ENCODE data around the gene GOLGA2.

GOLGA2 gene

DNA sequence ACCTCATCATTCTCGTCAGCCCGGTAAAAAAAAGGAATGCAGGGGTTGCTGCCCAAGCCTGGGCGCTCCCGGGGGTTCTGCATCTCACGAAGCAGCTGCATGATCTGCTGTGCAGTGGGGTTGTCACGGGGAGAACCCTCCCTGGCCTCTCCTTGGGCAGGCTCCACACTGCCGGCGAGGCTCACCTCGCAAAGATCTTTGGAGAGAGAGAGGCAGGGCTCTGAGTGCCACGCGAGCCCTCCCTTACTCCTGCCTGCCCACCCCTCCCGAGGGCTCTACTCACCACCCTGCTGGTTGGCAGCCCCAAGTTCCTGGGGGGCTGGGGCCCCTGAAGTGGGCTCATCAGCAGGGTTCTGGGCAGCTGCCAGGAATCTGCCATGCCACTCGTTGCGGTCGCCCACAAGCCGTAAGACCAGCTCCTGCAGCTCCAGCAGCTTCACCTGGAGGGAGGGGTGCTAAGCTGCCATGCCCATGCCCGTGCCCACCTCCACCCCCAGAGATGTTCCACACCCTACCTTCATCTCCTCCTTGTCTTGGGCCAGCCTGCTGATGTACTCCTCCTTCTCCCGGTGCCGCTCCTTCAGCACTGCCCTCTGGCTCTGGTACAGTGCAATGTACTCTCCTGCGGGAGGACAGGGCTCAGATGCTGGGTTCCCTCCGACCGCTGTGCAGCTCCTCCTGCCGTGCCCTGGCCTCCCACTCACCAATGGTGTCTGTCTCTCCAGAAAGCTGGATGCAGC lies 18.6 kb downstream of the GOLGA2 start:
- DNase-seq (ENCODE audit: low read depth, low spot score), result no peak

DNA sequence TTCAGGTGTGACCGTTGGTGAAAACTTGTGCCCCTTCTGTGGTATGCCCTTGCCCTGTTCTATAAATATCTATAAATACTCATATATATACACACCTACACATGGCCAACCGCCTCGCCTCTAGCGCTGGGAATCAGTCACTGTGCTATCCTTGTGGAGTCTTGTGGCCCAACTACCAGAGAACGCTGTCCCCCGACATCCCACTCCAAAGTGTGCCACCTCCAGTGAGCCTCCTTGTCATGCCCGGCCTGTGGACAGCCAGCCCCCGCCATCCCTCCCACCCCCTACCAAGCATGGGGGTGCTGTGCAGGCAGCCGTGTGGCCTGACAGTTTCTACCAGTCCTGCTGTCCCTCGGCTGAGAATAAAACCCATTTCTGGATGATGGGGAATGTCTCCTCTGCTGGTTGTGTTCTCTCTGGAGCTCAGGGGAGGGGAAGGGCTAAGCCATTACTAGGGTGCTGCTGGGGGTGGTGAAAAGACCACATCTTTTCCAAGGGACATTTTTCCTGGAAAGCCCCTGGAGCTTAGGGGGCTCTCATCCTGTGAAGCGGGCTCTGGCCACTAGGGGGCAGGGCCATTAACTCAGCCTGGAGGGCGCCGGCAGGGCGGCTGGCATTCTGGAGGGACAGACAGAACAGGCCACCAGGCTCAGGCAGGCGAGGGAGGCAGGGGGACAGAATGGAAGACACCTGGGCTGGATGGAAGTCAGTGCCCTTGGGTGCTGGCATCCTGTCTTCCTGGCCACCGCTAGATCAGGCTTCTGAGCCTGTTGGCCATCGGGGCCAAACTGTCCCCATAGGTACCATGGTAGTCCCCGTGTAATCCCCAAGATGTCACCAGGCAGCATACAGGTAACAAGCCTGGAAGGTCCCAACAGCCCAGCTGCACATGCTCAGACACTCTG lies 20.7 kb downstream of the GOLGA2 start:
- no peak for DNase-seq (ENCODE audit: low read depth, low spot score)

DNA sequence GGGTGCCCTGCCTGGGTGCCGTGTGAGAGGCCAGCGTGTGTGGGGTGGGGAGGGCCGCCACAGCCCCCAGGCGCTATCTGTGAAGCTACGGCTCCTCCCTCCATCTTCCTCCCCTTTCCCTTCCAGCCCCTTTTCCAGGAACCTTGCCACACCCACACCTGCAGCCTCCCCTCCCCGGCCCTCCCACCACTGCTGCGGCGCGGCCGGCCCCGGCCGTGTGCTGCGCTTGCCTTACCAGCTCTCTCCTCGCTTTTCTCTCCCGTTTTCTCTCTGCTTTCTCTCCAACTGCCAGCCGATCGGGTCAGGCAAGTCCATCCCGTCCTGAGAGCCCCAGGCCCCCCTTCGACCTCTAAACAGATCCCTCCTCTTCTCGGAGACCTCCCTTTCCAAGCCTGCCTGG lies 21.4 kb downstream of the GOLGA2 start:
- DNase-seq (ENCODE audit: low read depth, low spot score), result no peak

DNA sequence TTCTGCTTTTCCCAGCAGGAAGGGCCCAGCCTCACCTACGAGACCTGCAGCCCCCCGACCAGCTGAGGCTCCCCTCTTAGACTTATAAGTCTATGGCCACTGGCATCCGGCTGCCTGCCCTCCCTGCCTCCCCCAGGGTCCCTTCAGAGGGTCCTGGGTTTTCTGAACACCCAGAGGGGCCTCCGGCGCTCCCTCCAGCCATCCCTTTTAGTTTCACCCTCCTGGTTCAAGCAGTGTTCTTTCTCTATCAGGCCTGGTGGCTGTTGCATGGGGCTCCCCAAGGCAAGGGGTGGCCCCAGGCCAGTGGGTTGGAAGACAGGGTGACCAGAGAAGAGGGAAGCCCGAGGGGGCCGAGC lies 21.8 kb downstream of the GOLGA2 start:
- no peak for DNase-seq (ENCODE audit: low read depth, low spot score)

DNA sequence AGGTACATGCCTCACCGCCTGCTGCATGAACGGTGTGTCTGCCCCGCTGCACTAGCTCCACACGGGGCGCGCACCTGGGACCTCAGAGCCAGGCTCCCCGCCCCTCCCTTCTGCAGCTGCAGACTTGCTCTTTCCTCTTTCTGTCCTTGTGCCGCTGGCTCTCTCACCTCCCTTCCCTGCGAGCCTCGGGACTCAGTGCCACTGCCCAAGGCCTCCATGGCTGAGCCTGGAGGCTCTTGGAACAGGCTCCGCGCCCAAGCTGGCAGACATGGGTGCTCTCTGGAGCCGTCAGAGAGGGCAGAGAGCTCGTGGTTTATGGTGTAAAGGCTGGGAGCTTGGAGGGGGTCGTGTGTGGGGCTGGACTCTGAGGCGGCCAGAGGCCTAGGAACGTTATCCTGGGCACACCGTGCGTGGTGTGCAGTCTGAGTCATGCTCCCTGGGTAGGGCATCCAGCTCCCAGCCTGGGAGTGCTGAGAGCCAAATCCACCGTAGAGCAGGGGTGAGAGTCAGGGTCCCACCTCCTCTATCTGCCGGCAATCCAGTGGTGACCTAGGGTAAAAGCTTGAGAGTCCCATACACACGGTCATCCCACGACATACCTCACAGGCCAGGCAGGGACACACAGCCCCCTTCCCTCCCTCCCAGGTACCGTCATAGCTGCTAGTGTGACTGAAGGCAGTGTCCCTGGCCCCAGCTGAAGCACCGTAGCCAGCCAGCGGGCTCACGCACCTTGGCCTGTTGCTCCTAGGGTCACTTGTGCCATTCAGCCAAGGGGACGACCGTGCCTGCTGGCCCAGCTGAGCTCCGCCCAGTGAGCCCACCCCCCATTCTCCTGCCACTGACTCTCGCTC lies 22.4 kb downstream of the GOLGA2 start:
- DNase-seq (ENCODE audit: low read depth, low spot score), result no peak

DNA sequence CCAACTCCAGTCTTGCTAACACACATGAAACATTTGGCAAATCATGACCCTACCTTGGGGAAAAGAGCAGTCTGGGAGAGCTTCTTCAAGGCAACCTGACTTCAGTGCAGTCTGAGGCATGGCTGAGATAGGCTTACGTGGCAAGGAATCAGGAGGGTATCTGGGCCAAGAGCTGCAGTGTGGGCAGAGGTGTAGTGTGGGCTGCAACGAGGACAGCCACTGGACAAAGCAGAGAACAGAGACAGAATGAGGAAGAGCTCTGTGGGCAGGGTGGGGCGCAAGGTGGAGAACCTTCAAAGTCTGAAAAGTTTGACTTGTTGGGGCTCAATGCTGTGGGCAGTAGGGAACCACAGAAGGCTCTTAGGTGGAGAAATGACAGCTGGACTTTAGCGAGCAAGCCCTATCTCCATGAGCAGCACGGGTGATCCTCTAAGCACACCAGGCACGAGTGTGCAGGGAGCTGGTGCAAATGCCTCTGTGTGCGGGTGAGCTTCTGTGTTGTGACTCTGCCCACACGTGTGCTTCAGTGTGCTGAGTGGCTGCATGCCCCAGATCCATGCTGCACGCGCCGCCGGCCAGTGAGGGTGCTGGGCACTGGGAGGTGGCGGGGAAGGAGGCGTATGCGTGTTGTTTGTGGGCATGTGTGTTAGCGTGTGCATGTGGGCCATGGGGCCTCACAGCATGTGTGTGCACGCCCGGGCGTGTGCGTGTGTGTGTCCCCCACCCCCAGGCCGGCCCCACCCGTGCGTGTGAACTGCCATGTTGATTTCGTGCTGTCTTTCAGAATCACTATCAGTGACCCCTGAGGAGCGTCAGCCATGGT lies 23.3 kb downstream of the GOLGA2 start:
- no peak for DNase-seq (ENCODE audit: low read depth, low spot score)

DNA sequence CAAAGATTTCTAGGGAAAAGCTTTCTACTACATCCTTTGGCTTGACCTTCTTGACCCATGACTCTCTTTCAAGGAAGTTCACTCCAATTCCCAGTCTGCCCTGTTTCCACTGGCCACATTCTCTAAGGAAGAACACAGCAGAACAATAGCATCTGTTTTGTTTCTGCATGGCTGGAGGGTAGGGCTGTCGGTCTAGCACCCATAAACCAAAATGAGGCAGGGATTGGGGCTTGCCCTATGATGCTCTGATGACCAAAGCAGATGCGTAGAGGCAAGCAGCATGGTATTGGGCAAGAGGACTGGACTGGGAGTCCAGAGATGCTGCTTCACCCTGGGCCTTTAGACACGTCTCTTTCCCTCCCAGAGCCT lies 24.1 kb downstream of the GOLGA2 start:
- no peak for DNase-seq (ENCODE audit: low read depth, low spot score)

DNA sequence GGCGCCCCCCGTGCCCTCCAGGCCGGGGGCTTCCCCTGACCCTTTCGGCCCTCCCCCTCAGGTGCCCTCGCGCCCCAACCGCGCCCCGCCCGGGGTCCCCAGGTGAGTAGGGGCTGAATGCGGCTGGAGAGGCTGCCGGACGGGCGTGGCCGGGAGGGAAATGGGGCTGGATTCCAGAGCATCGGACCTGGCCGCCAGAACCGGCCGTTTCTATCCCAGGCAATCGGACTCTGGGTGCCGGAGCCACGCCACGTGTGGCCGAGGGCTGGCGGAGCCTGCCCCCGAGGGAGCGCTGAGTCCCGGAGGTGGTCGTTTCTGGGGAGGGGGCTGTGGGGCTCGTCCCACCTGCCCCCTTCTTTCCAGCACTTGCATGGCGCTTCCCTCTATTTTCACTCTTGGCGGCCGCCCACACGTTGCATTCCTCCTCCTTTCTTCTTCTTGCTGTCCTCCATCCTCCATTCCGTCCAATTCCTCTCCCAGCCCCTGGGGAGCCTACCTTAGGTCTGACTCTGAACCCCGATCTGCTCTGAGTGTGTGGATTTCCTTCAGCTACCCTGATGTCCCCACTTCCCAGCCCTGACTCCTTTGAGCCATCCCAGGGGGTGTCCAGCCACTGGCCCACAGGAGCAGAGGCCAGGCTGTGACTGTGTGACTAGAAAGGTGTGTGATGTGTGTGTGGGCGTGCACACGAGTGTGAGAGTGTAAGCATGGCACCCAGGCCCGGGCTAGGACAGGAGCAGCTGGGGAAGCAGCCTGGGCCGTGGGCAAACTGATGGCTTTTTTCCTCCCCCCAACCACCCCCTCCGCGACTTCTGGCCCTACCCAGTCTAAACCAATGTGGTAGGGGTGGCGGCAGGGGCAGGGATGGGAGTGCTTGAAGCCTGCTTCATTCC lies 24.7 kb downstream of the GOLGA2 start:
- no peak for DNase-seq (ENCODE audit: low read depth, low spot score)

DNA sequence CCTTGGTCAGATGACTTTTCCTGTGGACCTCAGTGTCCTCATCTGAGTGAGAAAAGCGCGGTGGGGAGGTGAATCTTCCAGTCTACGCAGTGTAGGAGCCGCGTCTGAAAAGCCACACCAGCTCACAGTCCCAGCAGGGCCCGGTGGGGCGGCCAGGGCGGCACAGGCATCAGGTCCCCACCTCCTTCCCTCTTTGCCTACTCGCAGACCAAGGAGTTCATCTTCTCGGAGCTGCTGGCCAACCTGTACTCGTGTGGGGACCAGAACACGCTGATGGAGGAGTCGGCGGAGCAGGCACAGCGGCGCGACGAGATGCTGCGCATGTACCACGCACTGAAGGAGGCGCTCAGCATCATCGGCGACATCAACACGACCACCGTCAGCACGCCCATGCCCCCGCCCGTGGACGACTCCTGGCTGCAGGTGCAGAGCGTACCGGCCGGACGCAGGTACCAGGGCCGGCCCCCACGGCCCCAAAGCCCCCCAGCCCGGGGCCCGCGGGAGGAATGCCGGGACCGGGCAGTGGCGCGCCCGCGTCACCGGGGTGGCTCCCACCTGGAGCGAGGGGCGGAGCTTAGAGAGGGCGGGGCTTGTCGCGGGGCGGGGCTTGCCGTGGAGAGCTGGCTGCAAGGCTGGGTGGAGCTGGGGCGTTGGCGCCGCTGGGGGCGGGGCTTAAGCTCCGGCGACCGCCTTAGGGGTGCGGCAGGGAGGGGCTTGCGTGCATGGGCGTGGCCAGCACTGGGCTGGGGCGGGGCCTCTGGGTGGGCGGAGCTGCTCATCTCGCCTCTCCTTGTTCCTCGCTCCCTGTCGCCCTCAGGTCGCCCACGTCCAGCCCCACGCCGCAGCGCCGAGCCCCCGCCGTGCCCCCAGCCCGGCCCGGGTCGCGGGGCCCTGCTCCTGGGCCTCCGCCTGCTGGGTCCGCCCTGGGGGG lies 25.6 kb downstream of the GOLGA2 start:
- DNase-seq (ENCODE audit: low read depth, low spot score), result no peak

DNA sequence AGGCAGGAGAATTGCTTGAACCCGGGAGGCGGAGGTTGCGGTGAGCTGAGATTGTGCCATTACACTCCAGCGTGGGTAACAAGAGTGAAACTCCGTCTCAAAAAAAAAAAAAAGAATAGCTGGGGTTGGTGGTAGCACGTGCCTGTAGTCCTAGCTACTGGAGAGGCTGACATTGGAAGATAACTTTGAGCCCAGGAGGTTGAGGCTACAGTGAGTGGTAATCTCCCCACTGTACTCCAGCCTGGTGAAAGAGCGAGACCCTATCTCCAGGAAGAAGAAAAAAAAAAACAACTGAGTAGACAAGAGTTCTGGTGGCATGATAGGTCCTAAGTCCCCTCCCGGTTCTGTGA lies 26.3 kb downstream of the GOLGA2 start:
- no peak for DNase-seq (ENCODE audit: low read depth, low spot score)

DNA sequence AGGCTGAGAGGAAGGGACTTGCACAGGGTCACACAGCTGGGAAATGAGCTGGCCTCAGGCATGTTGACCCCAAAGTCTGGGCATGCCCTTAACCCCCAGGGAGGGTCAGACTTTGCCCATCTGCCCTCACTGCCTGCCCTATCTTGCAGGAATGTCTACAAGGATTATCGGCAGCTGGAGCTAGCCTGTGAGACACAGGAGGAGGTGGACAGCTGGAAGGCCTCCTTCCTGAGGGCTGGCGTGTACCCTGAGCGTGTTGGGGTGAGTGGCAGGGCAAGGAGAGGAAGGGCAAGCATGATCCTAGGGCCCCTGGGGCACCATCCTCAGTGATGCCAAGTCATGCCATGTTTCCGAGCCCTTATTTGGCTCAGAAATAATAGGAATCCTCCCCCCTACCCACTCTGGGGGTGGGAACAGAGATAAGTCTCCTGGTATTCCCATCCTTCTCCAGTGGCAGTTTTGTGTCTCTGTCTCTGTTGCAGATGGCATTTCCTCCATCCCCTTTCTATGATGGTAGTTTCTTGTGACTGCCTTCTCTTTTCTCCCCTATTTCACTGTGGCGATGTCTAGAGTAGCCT lies 28.5 kb downstream of the GOLGA2 start:
- DNase-seq (ENCODE audit: low read depth, low spot score), result no peak

DNA sequence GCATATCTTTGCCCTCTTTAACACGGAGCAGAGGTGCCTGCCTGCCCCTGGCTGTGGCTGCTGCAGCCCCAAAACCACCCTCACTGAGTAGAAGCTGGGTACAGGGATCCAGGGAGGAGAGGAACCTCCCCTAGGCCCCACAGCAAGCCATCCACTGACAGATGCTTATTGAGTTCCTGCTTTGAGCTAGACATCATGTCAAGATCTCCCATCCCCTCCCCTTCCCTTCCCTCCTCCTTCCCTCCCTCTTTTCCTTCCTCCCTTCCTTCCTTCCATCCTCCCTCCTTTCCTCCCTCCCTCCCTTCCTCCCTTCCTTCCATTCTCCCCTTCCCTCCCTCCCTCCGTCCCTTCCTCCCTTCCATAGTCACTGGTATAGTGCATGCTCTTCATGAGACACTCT lies 29.3 kb downstream of the GOLGA2 start:
- no peak for DNase-seq (ENCODE audit: low read depth, low spot score)

DNA sequence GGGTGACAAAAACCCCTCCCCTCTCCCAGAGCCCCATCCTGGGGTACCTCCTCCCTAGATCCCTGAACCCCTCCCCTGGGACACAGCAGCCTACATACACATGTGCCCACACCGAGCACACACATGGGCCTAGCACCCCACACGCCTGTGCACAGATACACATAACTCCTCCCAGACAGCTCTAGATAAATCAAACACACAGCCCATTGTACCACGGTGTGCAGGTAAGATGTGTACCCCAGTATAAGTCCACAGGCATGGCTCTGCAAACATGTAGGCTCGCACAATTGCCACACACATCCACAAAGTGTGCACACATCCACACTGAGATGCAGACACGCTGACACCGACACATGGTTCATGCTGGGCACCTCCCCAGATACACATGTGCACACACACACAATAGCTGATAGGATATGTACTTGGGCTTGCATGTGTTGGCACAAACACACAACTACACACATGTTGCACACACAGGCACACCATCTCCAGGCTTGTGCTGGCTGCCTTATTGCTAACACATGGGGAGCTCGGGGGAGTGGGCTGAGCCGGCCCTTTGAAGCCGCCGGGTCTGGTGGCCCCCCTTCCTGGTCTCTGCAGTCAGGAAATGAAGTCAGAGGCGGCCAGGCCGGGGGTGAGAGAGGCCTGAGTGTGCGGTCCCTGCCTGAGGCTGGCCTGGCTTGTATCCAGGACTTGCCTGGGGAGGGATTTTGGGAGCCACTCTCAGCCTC lies 30.2 kb downstream of the GOLGA2 start:
- DNase-seq (ENCODE audit: low read depth, low spot score), result peak; percentile 41

DNA sequence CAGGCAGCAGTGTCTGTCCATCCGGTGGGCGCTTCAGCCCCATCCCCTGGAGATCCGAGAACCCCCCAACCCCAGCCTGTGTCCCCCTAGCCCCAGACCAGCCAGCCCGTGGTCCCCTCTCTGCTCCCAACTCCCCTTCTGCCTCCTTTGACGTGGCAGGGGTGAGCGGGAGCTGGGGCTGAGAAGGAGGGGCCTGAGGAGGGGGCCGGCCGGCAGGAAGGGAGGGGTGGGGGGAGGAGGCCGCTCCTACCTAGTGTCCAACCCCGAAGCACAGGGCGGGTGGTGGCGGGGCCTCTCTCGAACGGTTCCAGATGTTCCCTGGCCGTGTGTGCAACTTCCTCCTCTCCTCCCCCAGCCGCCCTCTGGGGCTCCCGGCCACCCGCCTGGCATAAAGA lies 31.0 kb downstream of the GOLGA2 start:
- no peak for DNase-seq (ENCODE audit: low read depth, low spot score)

DNA sequence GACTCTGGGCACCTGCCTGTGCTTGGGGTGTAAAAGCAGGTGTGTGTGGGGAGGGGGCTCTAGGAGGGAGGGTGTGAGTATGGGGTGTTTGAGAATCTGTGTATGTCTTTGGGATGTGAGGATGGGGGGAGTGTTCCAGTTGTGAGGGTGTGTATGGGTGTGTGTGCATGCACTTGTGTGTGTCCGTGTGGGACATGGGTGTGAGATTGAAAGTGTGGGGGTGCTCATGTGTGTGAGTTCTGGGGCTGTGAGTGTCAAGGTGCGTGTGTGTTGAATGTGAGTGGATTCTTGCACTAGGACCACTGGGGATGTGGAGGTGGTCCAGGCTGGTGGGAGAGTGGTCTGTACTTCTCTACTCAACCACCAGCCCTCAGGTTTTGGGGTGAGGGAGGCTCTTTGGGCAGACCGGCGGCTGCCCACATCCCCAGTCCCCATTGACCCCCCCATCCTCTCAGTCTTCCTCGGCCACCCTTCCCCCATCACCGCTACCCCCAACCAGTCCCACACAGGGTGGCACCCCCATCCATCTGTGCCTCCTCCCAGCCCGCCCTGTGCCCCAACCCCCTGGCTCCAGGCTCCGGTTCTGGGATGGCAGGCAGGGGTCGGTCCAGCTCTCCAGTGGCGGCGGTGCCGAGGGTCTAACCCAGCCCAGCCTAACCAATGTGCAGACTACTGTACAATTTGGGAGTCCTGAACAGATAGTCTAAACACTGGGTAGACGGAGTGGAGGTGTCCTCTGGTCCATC lies 31.5 kb downstream of the GOLGA2 start:
- no peak for DNase-seq (ENCODE audit: low read depth, low spot score)

DNA sequence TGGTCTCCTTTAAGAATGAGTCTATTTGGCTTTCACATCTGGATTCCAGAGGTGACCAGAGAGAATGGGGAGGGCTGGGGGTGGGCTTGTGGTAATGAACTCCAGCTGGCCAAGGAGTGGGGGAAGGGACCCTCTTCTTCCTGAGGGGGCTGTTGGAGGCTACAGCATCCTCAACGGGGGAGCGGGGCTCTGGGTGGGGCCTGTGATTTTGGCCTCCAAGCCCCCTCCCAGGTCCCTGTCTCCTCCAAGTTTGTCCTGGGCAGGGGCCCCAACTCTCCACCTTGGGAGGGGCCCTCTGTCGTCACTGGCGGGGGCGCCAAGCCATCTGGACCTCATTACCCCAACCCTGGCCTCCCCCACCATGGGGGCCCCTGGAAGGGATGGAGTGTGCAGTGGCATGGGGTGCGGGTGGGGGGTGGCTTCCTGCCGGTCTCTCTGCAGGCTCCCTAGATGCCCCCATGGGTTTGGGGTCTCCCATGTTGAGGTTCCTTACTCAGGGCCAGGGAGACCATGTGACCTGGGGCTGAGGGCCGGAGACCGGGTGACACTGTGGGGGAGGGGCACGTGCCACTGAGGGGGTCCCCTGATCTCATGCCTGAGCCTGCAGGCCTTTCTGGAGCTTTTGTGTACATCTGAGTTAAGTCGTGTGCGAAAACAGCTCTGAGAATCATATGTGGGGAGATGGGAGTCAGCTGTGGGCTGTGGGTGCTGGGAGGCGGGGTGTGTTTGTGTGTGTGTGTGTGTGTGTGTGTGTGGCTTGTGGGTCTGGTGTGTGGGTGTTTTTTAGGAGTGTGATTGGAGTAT lies 32.4 kb downstream of the GOLGA2 start:
- no peak for DNase-seq (ENCODE audit: low read depth, low spot score)

DNA sequence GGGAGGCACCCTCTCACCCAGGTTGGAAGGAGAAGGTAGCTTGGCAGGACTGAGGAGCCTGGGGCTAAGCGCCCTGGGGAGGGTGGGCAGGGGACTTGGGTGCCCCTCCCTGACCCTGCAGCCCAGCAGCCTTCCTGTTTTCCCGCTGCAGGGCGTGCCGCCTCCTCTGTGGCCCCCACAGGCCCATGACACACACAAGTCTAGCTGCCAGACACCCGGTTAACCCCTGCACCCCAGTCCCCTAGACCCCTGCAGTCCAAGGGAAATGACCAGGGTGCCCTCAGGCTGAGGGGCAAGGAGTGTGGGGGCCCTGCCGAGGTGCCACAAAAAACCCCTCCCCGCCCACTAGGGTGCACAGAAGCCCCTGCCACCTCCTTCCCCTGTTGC lies 33.0 kb downstream of the GOLGA2 start:
- no peak for DNase-seq (ENCODE audit: low read depth, low spot score)
